GM12873 (cell line): ENCODE data around the gene DRAXIN.

Source experiments
- CTCF ChIP-seq: IDR thresholded peaks from 2 replicates; pipeline ENCODE4 v1.5.1; 2012; ENCODE audit warnings: low read depth, mild to moderate bottlenecking, moderate library complexity, low read length, control low read depth; ENCODE audit not compliant: insufficient read depth; ENCODE audit errors: missing control alignments

DRAXIN gene

GRCh38 chr1:11671544-11672286 is 19.8 kb upstream of the DRAXIN start:
- no peak for TF ChIP-seq CTCF

- no peak for TF ChIP-seq CTCF
Measured at GRCh38 chr1:11673089-11673769, 18.3 kb upstream of the DRAXIN start.

GRCh38 chr1:11674488-11674887 is 17.0 kb upstream of the DRAXIN start:
- TF ChIP-seq CTCF, result no peak

GRCh38 chr1:11675325-11675724 is 16.2 kb upstream of the DRAXIN start:
- no peak for TF ChIP-seq CTCF

GRCh38 chr1:11676386-11677103 is 15.0 kb upstream of the DRAXIN start:
- no peak for TF ChIP-seq CTCF

- no peak for TF ChIP-seq CTCF
Measured at GRCh38 chr1:11678442-11678841, 13.1 kb upstream of the DRAXIN start.
